ENCODE results near the gene UBE2M.

The UBE2M gene

GRCh38 chr19:58563823-58564222, 5.4 kb upstream of the UBE2M start:
- Histone ChIP-seq H3K36me3 (ENCODE audit: control insufficient read depth, insufficient read depth, low read length) (no peaks in the 10 kb centered on the region), H3K4me2 (ENCODE audit: low read length) (peak overlapping the region; percentile 59), H3K9ac (no peak overlapping the region), H3K4me1 (peaks cover 24% of the 10 kb centered on the region), H3K27ac (no peak overlapping the region), H3K79me2 (no peaks in the 10 kb centered on the region), H2AFZ (no peak overlapping the region), H3K27me3 (ENCODE audit: control insufficient read depth, insufficient read depth, low read length) (no peaks in the 10 kb centered on the region), H3K9me3 (ENCODE audit: control insufficient read depth, low read length) (no peaks in the 10 kb centered on the region), H3K4me3 (ENCODE audit: low read depth, low read length) (no peak overlapping the region)
- TF ChIP-seq CTCF (IDR thresholded peaks at IDR 0.05): no peak

- H3K4me3 ChIP-seq (ENCODE audit: low read depth, low read length): peak overlapping the region; percentile 47
- peaks cover 24% of the 10 kb centered on the region for H3K4me1 ChIP-seq
- H3K9ac ChIP-seq: no peak overlapping the region
These were observed 4.7 kb upstream of the UBE2M start for GRCh38 chr19:58563034-58563573.

GRCh38 chr19:58562122-58563033, 4.0 kb upstream of the UBE2M start:
- Histone ChIP-seq H3K27ac (peak overlapping the region; percentile 71), H3K27me3 (ENCODE audit: control insufficient read depth, insufficient read depth, low read length) (no peaks in the 10 kb centered on the region), H3K4me1 (peaks cover 24% of the 10 kb centered on the region), H3K9ac (no peak overlapping the region), H3K4me3 (ENCODE audit: low read depth, low read length) (peak overlapping the region; percentile 47), H3K79me2 (peaks cover 6% of the 10 kb centered on the region), H3K36me3 (ENCODE audit: control insufficient read depth, insufficient read depth, low read length) (no peaks in the 10 kb centered on the region), H2AFZ (peak overlapping the region; percentile 65), H3K4me2 (ENCODE audit: low read length) (peak overlapping the region; percentile 59), H3K9me3 (ENCODE audit: control insufficient read depth, low read length) (no peaks in the 10 kb centered on the region)
- TF ChIP-seq CTCF (IDR thresholded peaks at IDR 0.05): no peak

More at GRCh38 chr19:58563034-58563573, 4.7 kb upstream of the UBE2M start:
- TF ChIP-seq CTCF (IDR thresholded peaks at IDR 0.05): no peak
- Histone ChIP-seq H3K27ac (peak overlapping the region; percentile 71), H3K27me3 (ENCODE audit: control insufficient read depth, insufficient read depth, low read length) (no peaks in the 10 kb centered on the region), H3K36me3 (ENCODE audit: control insufficient read depth, insufficient read depth, low read length) (no peaks in the 10 kb centered on the region), H3K79me2 (no peaks in the 10 kb centered on the region), H2AFZ (peak overlapping the region; percentile 65), H3K4me2 (ENCODE audit: low read length) (peak overlapping the region; percentile 59), H3K9me3 (ENCODE audit: control insufficient read depth, low read length) (no peaks in the 10 kb centered on the region)

GRCh38 chr19:58561373-58562121, 3.1 kb upstream of the UBE2M start:
- Histone ChIP-seq H2AFZ (peak overlapping the region; percentile 65), H3K4me2 (ENCODE audit: low read length) (peak overlapping the region; percentile 59), H3K27me3 (ENCODE audit: control insufficient read depth, insufficient read depth, low read length) (no peaks in the 10 kb centered on the region), H3K4me3 (ENCODE audit: low read depth, low read length) (peak overlapping the region; percentile 47), H3K36me3 (ENCODE audit: control insufficient read depth, insufficient read depth, low read length) (no peaks in the 10 kb centered on the region), H3K4me1 (peaks cover 30% of the 10 kb centered on the region), H3K79me2 (peaks cover 15% of the 10 kb centered on the region), H3K27ac (peak overlapping the region; percentile 71), H3K9me3 (ENCODE audit: control insufficient read depth, low read length) (no peaks in the 10 kb centered on the region), H3K9ac (no peak overlapping the region)
- TF ChIP-seq CTCF (IDR thresholded peaks at IDR 0.05): no peak
